NCI-H526 (cell line): ENCODE data around the gene ATP5F1D.

Experiments used
- DNase-seq, 2 experiments: peaks; one replicate each; lab custom pipeline; 2025; lab: John Stamatoyannopoulos, UW

Gene ATP5F1D

GRCh38 chr19:1247748-1248138, 6.2 kb downstream of the ATP5F1D start:
- no peak for DNase-seq

- DNase-seq: peak in 1 of 2 experiments; percentile 72
Observed at GRCh38 chr19:1248139-1248785, 6.7 kb downstream of the ATP5F1D start, which contains the start of gene MIDN. MIDN (plus strand) TSS chr19:1248583; CDS start chr19:1250297, 1,714 bp downstream.

- DNase-seq: peak in 1 of 2 experiments; percentile 78
Observed at GRCh38 chr19:1248786-1249297, 7.3 kb downstream of the ATP5F1D start.

GRCh38 chr19:1249298-1249989, 7.9 kb downstream of the ATP5F1D start:
- DNase-seq: peak; percentile 76 to 94

GRCh38 chr19:1249990-1250436, 8.5 kb downstream of the ATP5F1D start:
- DNase-seq: no peak

- DNase-seq: peak in 1 of 2 experiments; percentile 87
Observed at GRCh38 chr19:1250437-1251260, 9.1 kb downstream of the ATP5F1D start.

GRCh38 chr19:1251330-1252220, 10.0 kb downstream of the ATP5F1D start:
- peak; percentile 45 to 60 for DNase-seq

GRCh38 chr19:1252221-1252820, 10.8 kb downstream of the ATP5F1D start:
- DNase-seq: peak in 1 of 2 experiments; percentile 34

- DNase-seq: peak; percentile 24 to 51
Observed at GRCh38 chr19:1252821-1253513, 11.4 kb downstream of the ATP5F1D start.

GRCh38 chr19:1253514-1254080, 12.0 kb downstream of the ATP5F1D start:
- no peak for DNase-seq

- DNase-seq: no peak
Observed at GRCh38 chr19:1254081-1254527, 12.6 kb downstream of the ATP5F1D start.

- DNase-seq: no peak
Observed at GRCh38 chr19:1254530-1255185, 13.1 kb downstream of the ATP5F1D start.

- no peak for DNase-seq
Observed at GRCh38 chr19:1255186-1256161, 13.9 kb downstream of the ATP5F1D start.

- DNase-seq: peak in 1 of 2 experiments; percentile 59
Observed at GRCh38 chr19:1256646-1257474, 15.3 kb downstream of the ATP5F1D start.

- DNase-seq: no peak
Observed at GRCh38 chr19:1257475-1258162, 16.1 kb downstream of the ATP5F1D start.

- DNase-seq: no peak
Observed at GRCh38 chr19:1258163-1258492, 16.6 kb downstream of the ATP5F1D start.
